Right renal pelvis (tissue), 4 donors: Measurements from ENCODE around the gene TMEM60. TPM values are rescaled to one million over a fixed set of nuclear protein-coding genes. Genes with fewer than 3 reads are reported as not detected.

ENCODE experiments used
- polyA plus RNA-seq, 4 donors: library from polyadenylated mRNA; unstranded; fragments of 120-200 nt; gene quantifications; one replicate each; pipeline ENCODE4 v1.2.1, GENCODE V29; 2013; ENCODE audit not compliant: insufficient read length in 4 of 4

Gene TMEM60
- polyA plus RNA-seq, 4 donors, result 26.5 to 31.0 (median 30.2) TPM

Other genes starting within 250 kb of the TMEM60 start
- gene RSBN1L, start 102.0 kb downstream of the TMEM60 start, polyA plus RNA-seq, result 10 to 100 TPM; 28.4 to 37.0 (median 32.2) TPM
- 10 to 100 TPM; 21.4 to 29.4 (median 25.3) TPM for gene PHTF2, start 339 bp upstream of the TMEM60 start, polyA plus RNA-seq